Measurements from ENCODE around the gene ADRB2.
A peak's percentile ranks its signal among the peaks of the same experiment; 100 is the strongest.

Gene ADRB2

GRCh38 chr5:148808864-148809642 is 17.4 kb upstream of the ADRB2 start:
- Histone ChIP-seq H3F3A (ENCODE audit: control insufficient read depth, insufficient read depth) (peaks cover 20% of the 10 kb centered on the region), H3K4me2 (ENCODE audit: low read length) (peak overlapping the region; percentile 60), H3K4me3 (ENCODE audit: low read length) (peak overlapping the region; percentile 71), H3K9me3 (ENCODE audit: control insufficient read depth, insufficient read depth, low read length) (no peaks in the 10 kb centered on the region), H3K27me3 (ENCODE audit: control insufficient read depth, low read length) (no peaks in the 10 kb centered on the region), H3K27ac (ENCODE audit: low read depth, low read length) (peak overlapping the region; percentile 93), H4K20me1 (ENCODE audit: control insufficient read depth, insufficient read depth, low read depth, low read length) (no peaks in the 10 kb centered on the region), H3K4me1 (ENCODE audit: control insufficient read depth, low read length) (peaks cover 81% of the 10 kb centered on the region), H3K9me2 (replicated peaks; ENCODE audit: control insufficient read depth, low read length) (no peaks in the 10 kb centered on the region), H3K79me2 (ENCODE audit: control insufficient read depth, low read length) (no peaks in the 10 kb centered on the region), H3K36me3 (ENCODE audit: control insufficient read depth, low read length) (no peaks in the 10 kb centered on the region)
- TF ChIP-seq EZH2phosphoT487 (IDR thresholded peaks at IDR 0.05; ENCODE audit: borderline replicate concordance, low read length), result no peak
- TF ChIP-seq, protein P1, sequence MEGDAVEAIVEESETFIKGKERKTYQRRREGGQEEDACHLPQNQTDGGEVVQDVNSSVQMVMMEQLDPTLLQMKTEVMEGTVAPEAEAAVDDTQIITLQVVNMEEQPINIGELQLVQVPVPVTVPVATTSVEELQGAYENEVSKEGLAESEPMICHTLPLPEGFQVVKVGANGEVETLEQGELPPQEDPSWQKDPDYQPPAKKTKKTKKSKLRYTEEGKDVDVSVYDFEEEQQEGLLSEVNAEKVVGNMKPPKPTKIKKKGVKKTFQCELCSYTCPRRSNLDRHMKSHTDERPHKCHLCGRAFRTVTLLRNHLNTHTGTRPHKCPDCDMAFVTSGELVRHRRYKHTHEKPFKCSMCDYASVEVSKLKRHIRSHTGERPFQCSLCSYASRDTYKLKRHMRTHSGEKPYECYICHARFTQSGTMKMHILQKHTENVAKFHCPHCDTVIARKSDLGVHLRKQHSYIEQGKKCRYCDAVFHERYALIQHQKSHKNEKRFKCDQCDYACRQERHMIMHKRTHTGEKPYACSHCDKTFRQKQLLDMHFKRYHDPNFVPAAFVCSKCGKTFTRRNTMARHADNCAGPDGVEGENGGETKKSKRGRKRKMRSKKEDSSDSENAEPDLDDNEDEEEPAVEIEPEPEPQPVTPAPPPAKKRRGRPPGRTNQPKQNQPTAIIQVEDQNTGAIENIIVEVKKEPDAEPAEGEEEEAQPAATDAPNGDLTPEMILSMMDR (IDR thresholded peaks at IDR 0.05; ENCODE audit: low read depth, low read length, poor library complexity, severe bottlenecking), result no peak

- H3K27me3 ChIP-seq (ENCODE audit: control insufficient read depth, low read length), result no peaks in the 10 kb centered on the region
- no peaks in the 10 kb centered on the region for H3K79me2 ChIP-seq (ENCODE audit: control insufficient read depth, low read length)
- peak overlapping the region; percentile 71 for H3K4me3 ChIP-seq (ENCODE audit: low read length)
- no peaks in the 10 kb centered on the region for H3K9me3 ChIP-seq (ENCODE audit: control insufficient read depth, insufficient read depth, low read length)
- H3K36me3 ChIP-seq (ENCODE audit: control insufficient read depth, low read length), result no peaks in the 10 kb centered on the region
- peak overlapping the region; percentile 60 for H3K4me2 ChIP-seq (ENCODE audit: low read length)
- H3K27ac ChIP-seq (ENCODE audit: low read depth, low read length), result peak overlapping the region; percentile 93
- peaks cover 20% of the 10 kb centered on the region for H3F3A ChIP-seq (ENCODE audit: control insufficient read depth, insufficient read depth)
- no peaks in the 10 kb centered on the region for H4K20me1 ChIP-seq (ENCODE audit: control insufficient read depth, insufficient read depth, low read depth, low read length)
- TF ChIP-seq EZH2phosphoT487 (IDR thresholded peaks at IDR 0.05; ENCODE audit: borderline replicate concordance, low read length), result no peak
- TF ChIP-seq, protein P1 (IDR thresholded peaks at IDR 0.05; ENCODE audit: low read depth, low read length, poor library complexity, severe bottlenecking), result no peak
- peaks cover 74% of the 10 kb centered on the region for H3K4me1 ChIP-seq (ENCODE audit: control insufficient read depth, low read length)
- H3K9me2 ChIP-seq (replicated peaks; ENCODE audit: control insufficient read depth, low read length), result no peaks in the 10 kb centered on the region
Measured at GRCh38 chr5:148809781-148810524, 16.5 kb upstream of the ADRB2 start.

- H3K4me1 ChIP-seq (ENCODE audit: control insufficient read depth, low read length), result peaks cover 74% of the 10 kb centered on the region
- no peaks in the 10 kb centered on the region for H3K27me3 ChIP-seq (ENCODE audit: control insufficient read depth, low read length)
- H3K9me2 ChIP-seq (replicated peaks; ENCODE audit: control insufficient read depth, low read length), result no peaks in the 10 kb centered on the region
- peaks cover 20% of the 10 kb centered on the region for H3F3A ChIP-seq (ENCODE audit: control insufficient read depth, insufficient read depth)
- no peaks in the 10 kb centered on the region for H4K20me1 ChIP-seq (ENCODE audit: control insufficient read depth, insufficient read depth, low read depth, low read length)
- H3K4me2 ChIP-seq (ENCODE audit: low read length), result peak overlapping the region; percentile 60
- TF ChIP-seq, protein P1 (IDR thresholded peaks at IDR 0.05; ENCODE audit: low read depth, low read length, poor library complexity, severe bottlenecking), result no peak
- no peak for TF ChIP-seq EZH2phosphoT487 (IDR thresholded peaks at IDR 0.05; ENCODE audit: borderline replicate concordance, low read length)
- H3K4me3 ChIP-seq (ENCODE audit: low read length), result peak overlapping the region; percentile 71
- no peaks in the 10 kb centered on the region for H3K79me2 ChIP-seq (ENCODE audit: control insufficient read depth, low read length)
- peak overlapping the region; percentile 93 for H3K27ac ChIP-seq (ENCODE audit: low read depth, low read length)
- no peaks in the 10 kb centered on the region for H3K36me3 ChIP-seq (ENCODE audit: control insufficient read depth, low read length)
- no peaks in the 10 kb centered on the region for H3K9me3 ChIP-seq (ENCODE audit: control insufficient read depth, insufficient read depth, low read length)
Measured at GRCh38 chr5:148810823-148811222, 15.6 kb upstream of the ADRB2 start.
